ENCODE measurements around the gene MASP2.
"Not testable (repeated sequence)": the region's sequence is repeated elsewhere in the genome, so short reads cannot be mapped to it uniquely, and the experiment has no call there.

Gene MASP2

GRCh38 chr1:10989920-10990516 lies 57.0 kb downstream of the MASP2 start:
- not testable (repeated sequence) for DNase-seq (ENCODE audit: low spot score)

GRCh38 chr1:10989095-10989494 lies 57.9 kb downstream of the MASP2 start:
- DNase-seq (ENCODE audit: low spot score), result no peak

DNA sequence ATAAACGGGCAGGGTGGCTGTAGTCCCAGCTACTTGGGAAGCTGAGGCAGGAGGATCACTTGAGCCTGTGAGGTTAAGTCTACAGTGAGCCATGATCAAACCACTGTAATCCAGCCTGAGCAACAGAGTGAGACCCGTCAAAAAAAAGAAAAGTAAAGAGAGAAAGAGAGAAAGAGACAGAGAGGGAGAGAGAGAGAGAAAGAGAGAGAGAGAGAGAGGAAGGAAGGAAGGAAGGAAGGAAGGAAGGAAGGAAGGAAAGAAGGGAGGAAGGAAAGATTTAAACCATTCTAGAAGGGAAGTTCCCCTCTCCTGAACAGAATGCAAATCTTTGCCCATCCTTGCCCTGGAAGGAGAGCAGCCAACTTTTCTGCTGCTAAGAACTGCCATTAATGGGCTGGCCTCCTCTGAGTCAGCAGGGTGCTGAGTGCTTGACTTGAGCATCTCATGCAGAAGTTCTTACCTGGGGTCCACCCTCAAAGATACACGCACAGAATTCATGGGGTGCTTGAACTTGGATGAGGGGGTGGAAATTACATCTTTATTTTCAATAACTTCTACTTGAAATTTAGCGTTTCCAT lies 59.1 kb downstream of the MASP2 start:
- DNase-seq (ENCODE audit: low spot score), result no peak

DNA sequence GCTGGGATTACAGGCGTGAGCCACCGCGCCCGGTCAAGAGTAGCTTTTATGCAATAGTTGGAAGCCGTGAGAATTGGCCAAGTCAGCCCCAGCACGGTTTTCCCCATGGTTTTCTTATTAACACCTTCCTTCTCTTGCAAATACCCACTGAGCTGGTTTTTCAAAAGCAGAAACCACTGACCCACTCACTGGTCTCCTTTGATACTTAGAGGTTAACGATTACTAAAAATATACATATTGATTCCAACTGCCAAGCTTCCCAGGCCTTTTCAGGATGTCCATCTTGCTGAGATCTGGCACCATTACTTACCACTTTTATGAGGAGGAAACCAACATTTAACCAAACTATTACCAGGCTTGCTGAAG lies 60.5 kb downstream of the MASP2 start:
- no peak for DNase-seq (ENCODE audit: low spot score)

- DNase-seq (ENCODE audit: low spot score), result peak; percentile 97
Observed at GRCh38 chr1:10980841-10981727, 66.0 kb downstream of the MASP2 start.

GRCh38 chr1:10980094-10980577 lies 66.9 kb downstream of the MASP2 start:
- peak; percentile 95 for DNase-seq (ENCODE audit: low spot score)

- peak; percentile 96 for DNase-seq (ENCODE audit: low spot score)
Observed at GRCh38 chr1:10979483-10979920, 67.5 kb downstream of the MASP2 start.

DNA sequence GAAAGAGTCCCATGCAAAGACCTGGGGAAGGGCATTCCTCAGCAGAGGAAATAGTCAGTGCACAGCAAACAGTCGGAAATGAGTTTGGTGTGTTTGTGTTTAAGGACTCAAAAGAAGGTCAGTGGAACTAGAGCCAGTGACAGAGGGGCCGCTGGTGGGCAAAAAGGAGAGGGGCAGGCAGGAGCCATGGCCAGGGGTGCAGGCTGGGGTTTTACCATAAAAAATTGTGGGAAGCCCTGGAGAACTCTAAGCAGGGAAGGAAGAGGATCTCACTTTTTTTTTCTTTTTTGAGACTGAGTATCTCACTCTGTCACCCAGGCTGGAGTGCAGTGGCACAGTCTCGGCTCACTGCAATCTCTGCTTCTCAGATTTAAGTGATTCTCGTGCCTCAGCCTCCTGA lies 68.3 kb downstream of the MASP2 start:
- no peak for DNase-seq (ENCODE audit: low spot score)
